PC-3 (cell line): ENCODE results near the gene DBH.

ENCODE experiments used
- CTCF ChIP-seq: fragments of 300-600 bp; sonication (generic); conservative IDR thresholded peaks from 2 replicates; pipeline ENCODE4 v1.5.1; 2017; ENCODE audit warnings: antibody characterized with exemption, low read depth, mild to moderate bottlenecking, low read length
- EZH2 ChIP-seq: fragments of 300-600 bp; sonication (generic); IDR thresholded peaks from one replicate; pipeline ENCODE4 v1.6.1; 2017; ENCODE audit warnings: antibody characterized with exemption, mild to moderate bottlenecking, low read length; ENCODE audit not compliant: unreplicated experiment
- EZH2phosphoT487 ChIP-seq: fragments of 300-600 bp; sonication (generic); IDR thresholded peaks from 2 replicates; pipeline ENCODE4 v1.6.1; 2018; ENCODE audit warnings: mild to moderate bottlenecking, antibody characterized with exemption, low read length, borderline replicate concordance

GRCh38 chr9:133666845-133667244, 30.7 kb downstream of the DBH start:
- no peak for TF ChIP-seq CTCF
- TF ChIP-seq EZH2: no peak
- no peak for TF ChIP-seq EZH2phosphoT487
